GM21529 (cell line): Measurements from ENCODE around the gene CORIN.
A peak's percentile ranks its signal among the peaks of the same experiment; 100 is the strongest.

ENCODE experiments used
- ATAC-seq: cut with Tn5 transposase; IDR thresholded peaks from one replicate; pipeline ENCODE4 v1.9.1; 2021; ENCODE audit not compliant: unreplicated experiment

CORIN gene

GRCh38 chr4:47837908-47838294, at the start of gene CORIN:
TSS of gene CORIN (minus strand) at chr4:47838067. CDS start at chr4:47837949, 118 bp downstream.
- ATAC-seq: no peak

GRCh38 chr4:47882228-47882627, 44.4 kb upstream of the CORIN start:
- ATAC-seq: no peak

- no peak for ATAC-seq
Observed at GRCh38 chr4:47879458-47879857, 41.6 kb upstream of the CORIN start.

GRCh38 chr4:47876784-47877546, 39.1 kb upstream of the CORIN start:
- ATAC-seq: no peak

GRCh38 chr4:47876310-47876709, 38.4 kb upstream of the CORIN start:
- no peak for ATAC-seq

GRCh38 chr4:47873877-47874541, 36.1 kb upstream of the CORIN start:
- ATAC-seq: no peak

- no peak for ATAC-seq
Observed at GRCh38 chr4:47863486-47863885, 25.6 kb upstream of the CORIN start.

GRCh38 chr4:47862297-47862696, 24.4 kb upstream of the CORIN start:
- no peak for ATAC-seq

GRCh38 chr4:47860305-47860704, 22.4 kb upstream of the CORIN start:
- no peak for ATAC-seq

GRCh38 chr4:47858006-47858405, 20.1 kb upstream of the CORIN start:
- ATAC-seq: no peak

GRCh38 chr4:47856713-47857112, 18.8 kb upstream of the CORIN start:
- no peak for ATAC-seq

- ATAC-seq: no peak
Observed at GRCh38 chr4:47855350-47855749, 17.5 kb upstream of the CORIN start.

- ATAC-seq: no peak
Observed at GRCh38 chr4:47852136-47852535, 14.3 kb upstream of the CORIN start.

GRCh38 chr4:47849466-47849865, 11.6 kb upstream of the CORIN start:
- no peak for ATAC-seq

- no peak for ATAC-seq
Observed at GRCh38 chr4:47848041-47848440, 10.2 kb upstream of the CORIN start.

GRCh38 chr4:47842985-47843384, 5.1 kb upstream of the CORIN start:
- no peak for ATAC-seq

- ATAC-seq: no peak
Observed at GRCh38 chr4:47840291-47840690, 2.4 kb upstream of the CORIN start.

GRCh38 chr4:47839259-47839658, 1.4 kb upstream of the CORIN start:
- peak; percentile 64 for ATAC-seq

- ATAC-seq: no peak
Observed at GRCh38 chr4:47838445-47838844, 578 bp upstream of the CORIN start.

- ATAC-seq: peak; percentile 51
Observed at GRCh38 chr4:47837094-47837907, 566 bp downstream of the CORIN start.

- ATAC-seq: peak; percentile 76
Observed at GRCh38 chr4:47836641-47837093, 1.2 kb downstream of the CORIN start.

GRCh38 chr4:47835494-47835893, 2.4 kb downstream of the CORIN start:
- ATAC-seq: no peak
